ENCODE results near the gene AOPEP. TPM values are rescaled to one million over a fixed set of nuclear protein-coding genes. Genes with fewer than 3 reads are reported as not detected.

Gene AOPEP
- total RNA-seq, 2 experiments from 2014 or later = 8.9 to 9.5 TPM

GRCh38 chr9:95094002-95094401 is 367.5 kb downstream of the AOPEP start:
- POLR2A ChIA-PET = no interaction called here
- CTCF ChIA-PET = no interaction called here
- Mint-ChIP-seq H3K36me3 (ENCODE audit: low read depth) (no peaks in the 10 kb centered on the region), H3K4me1 (peaks cover 8% of the 10 kb centered on the region), H3K27me3 (no peaks in the 10 kb centered on the region), H3K27ac (no peak overlapping the region), H3K4me3 (no peak overlapping the region), H3K9me3 (ENCODE audit: low read depth) (no peaks in the 10 kb centered on the region)
- intact Hi-C loops (cut with DNase I, micrococcal nuclease) = no loop called here
- DNase-seq = no peak
- no peak for ATAC-seq

GRCh38 chr9:95095641-95096355 is 369.3 kb downstream of the AOPEP start:
- ChIA-PET CTCF (interaction anchor here (0.7 to 1.4 kb wide), 2 partner anchors 11 to 239 kb away, joined by 3 to 4 read pairs; no protein-coding TSS in a partner anchor), POLR2A (no interaction called here)
- no peaks in the 10 kb centered on the region for H3K9me3 Mint-ChIP-seq (ENCODE audit: low read depth)
- H3K27ac Mint-ChIP-seq = no peak overlapping the region
- H3K27me3 Mint-ChIP-seq = no peaks in the 10 kb centered on the region
- ATAC-seq (no peak), DNase-seq (no peak)
- no peak overlapping the region for H3K4me3 Mint-ChIP-seq
- peaks cover 8% of the 10 kb centered on the region for H3K4me1 Mint-ChIP-seq
- intact Hi-C loops (cut with DNase I, micrococcal nuclease) = no loop called here
- H3K36me3 Mint-ChIP-seq (ENCODE audit: low read depth) = no peaks in the 10 kb centered on the region

GRCh38 chr9:95096381-95096780 is 369.9 kb downstream of the AOPEP start:
- Mint-ChIP-seq H3K27ac (no peak overlapping the region), H3K4me3 (no peak overlapping the region)

GRCh38 chr9:95096807-95097206 is 370.3 kb downstream of the AOPEP start:
- CTCF ChIA-PET = interaction anchor here (0.7 kb wide), 1 partner anchor 240 kb away, joined by 3 read pairs; no protein-coding TSS in a partner anchor
- no peak for ATAC-seq

More at GRCh38 chr9:95096381-95096780, 369.9 kb downstream of the AOPEP start:
- ChIA-PET POLR2A (no interaction called here), CTCF (interaction anchor here (0.7 kb wide), 1 partner anchor 239 kb away, joined by 3 read pairs; no protein-coding TSS in a partner anchor)
- no peaks in the 10 kb centered on the region for H3K9me3 Mint-ChIP-seq (ENCODE audit: low read depth)
- intact Hi-C loops (cut with DNase I, micrococcal nuclease) = no loop called here
- peaks cover 8% of the 10 kb centered on the region for H3K4me1 Mint-ChIP-seq
- DNase-seq (no peak), ATAC-seq (no peak)
- H3K36me3 Mint-ChIP-seq (ENCODE audit: low read depth) = no peaks in the 10 kb centered on the region
- no peaks in the 10 kb centered on the region for H3K27me3 Mint-ChIP-seq

GRCh38 chr9:95097279-95097678 is 370.8 kb downstream of the AOPEP start:
- no peaks in the 10 kb centered on the region for H3K9me3 Mint-ChIP-seq (ENCODE audit: low read depth)
- H3K4me1 Mint-ChIP-seq = peaks cover 8% of the 10 kb centered on the region
- intact Hi-C loops (cut with DNase I, micrococcal nuclease) = no loop called here
- H3K27me3 Mint-ChIP-seq = no peaks in the 10 kb centered on the region
- POLR2A ChIA-PET = no interaction called here
- DNase-seq (no peak), ATAC-seq (no peak)
- H3K4me3 Mint-ChIP-seq = no peak overlapping the region
- CTCF ChIA-PET = no interaction called here
- no peaks in the 10 kb centered on the region for H3K36me3 Mint-ChIP-seq (ENCODE audit: low read depth)
- no peak overlapping the region for H3K27ac Mint-ChIP-seq

More at GRCh38 chr9:95096807-95097206, 370.3 kb downstream of the AOPEP start:
- no peak overlapping the region for H3K4me3 Mint-ChIP-seq
- H3K36me3 Mint-ChIP-seq (ENCODE audit: low read depth) = no peaks in the 10 kb centered on the region
- no peak for DNase-seq
- POLR2A ChIA-PET = no interaction called here
- intact Hi-C loops (cut with DNase I, micrococcal nuclease) = no loop called here
- H3K27me3 Mint-ChIP-seq = no peaks in the 10 kb centered on the region
- no peaks in the 10 kb centered on the region for H3K9me3 Mint-ChIP-seq (ENCODE audit: low read depth)
- H3K4me1 Mint-ChIP-seq = peaks cover 8% of the 10 kb centered on the region
- no peak overlapping the region for H3K27ac Mint-ChIP-seq

- intact Hi-C loops (cut with DNase I, micrococcal nuclease) = no loop called here
- no peaks in the 10 kb centered on the region for H3K36me3 Mint-ChIP-seq (ENCODE audit: low read depth)
- no peaks in the 10 kb centered on the region for H3K27me3 Mint-ChIP-seq
- ChIA-PET CTCF (no interaction called here), POLR2A (no interaction called here)
- no peak overlapping the region for H3K27ac Mint-ChIP-seq
- no peaks in the 10 kb centered on the region for H3K9me3 Mint-ChIP-seq (ENCODE audit: low read depth)
- no peaks in the 10 kb centered on the region for H3K4me1 Mint-ChIP-seq
- ATAC-seq = no peak
- no peak for DNase-seq
- H3K4me3 Mint-ChIP-seq = no peak overlapping the region
Observed at GRCh38 chr9:95098391-95098921, 372.0 kb downstream of the AOPEP start.

- DNase-seq = no peak
- Mint-ChIP-seq H3K4me1 (no peaks in the 10 kb centered on the region), H3K27ac (no peak overlapping the region), H3K27me3 (no peaks in the 10 kb centered on the region), H3K4me3 (no peak overlapping the region), H3K9me3 (ENCODE audit: low read depth) (no peaks in the 10 kb centered on the region), H3K36me3 (ENCODE audit: low read depth) (no peaks in the 10 kb centered on the region)
- ChIA-PET CTCF (no interaction called here), POLR2A (no interaction called here)
- intact Hi-C loops (cut with DNase I, micrococcal nuclease) = no loop called here
- no peak for ATAC-seq
Observed at GRCh38 chr9:95099321-95100070, 373.0 kb downstream of the AOPEP start.

GRCh38 chr9:95100071-95100627 is 373.6 kb downstream of the AOPEP start:
- ChIA-PET CTCF (no interaction called here), POLR2A (no interaction called here)
- no peaks in the 10 kb centered on the region for H3K9me3 Mint-ChIP-seq (ENCODE audit: low read depth)
- H3K4me3 Mint-ChIP-seq = no peak overlapping the region
- H3K36me3 Mint-ChIP-seq (ENCODE audit: low read depth) = no peaks in the 10 kb centered on the region
- no peak for ATAC-seq
- DNase-seq = no peak
- intact Hi-C loops (cut with DNase I, micrococcal nuclease) = no loop called here
- no peaks in the 10 kb centered on the region for H3K4me1 Mint-ChIP-seq
- no peaks in the 10 kb centered on the region for H3K27me3 Mint-ChIP-seq
- H3K27ac Mint-ChIP-seq = no peak overlapping the region

GRCh38 chr9:95101326-95101725 is 374.8 kb downstream of the AOPEP start:
- ChIA-PET CTCF (no interaction called here), POLR2A (no interaction called here)
- H3K27ac Mint-ChIP-seq = no peak overlapping the region

GRCh38 chr9:95102001-95102433 is 375.5 kb downstream of the AOPEP start:
- ChIA-PET CTCF (no interaction called here), POLR2A (no interaction called here)
- intact Hi-C loops (cut with DNase I, micrococcal nuclease) = no loop called here
- H3K27ac Mint-ChIP-seq = no peak overlapping the region
- no peak overlapping the region for H3K4me3 Mint-ChIP-seq
- DNase-seq = no peak
- no peaks in the 10 kb centered on the region for H3K4me1 Mint-ChIP-seq
- ATAC-seq = no peak
- H3K27me3 Mint-ChIP-seq = no peaks in the 10 kb centered on the region
- no peaks in the 10 kb centered on the region for H3K9me3 Mint-ChIP-seq (ENCODE audit: low read depth)
- peaks cover under 1% of the 10 kb centered on the region for H3K36me3 Mint-ChIP-seq (ENCODE audit: low read depth)

More at GRCh38 chr9:95101326-95101725, 374.8 kb downstream of the AOPEP start:
- DNase-seq (no peak), ATAC-seq (no peak)
- intact Hi-C loops (cut with DNase I, micrococcal nuclease) = no loop called here
- Mint-ChIP-seq H3K9me3 (ENCODE audit: low read depth) (no peaks in the 10 kb centered on the region), H3K27me3 (no peaks in the 10 kb centered on the region), H3K36me3 (ENCODE audit: low read depth) (no peaks in the 10 kb centered on the region), H3K4me3 (no peak overlapping the region), H3K4me1 (no peaks in the 10 kb centered on the region)

- Mint-ChIP-seq H3K4me3 (no peak overlapping the region), H3K9me3 (ENCODE audit: low read depth) (no peaks in the 10 kb centered on the region), H3K27me3 (no peaks in the 10 kb centered on the region), H3K27ac (no peak overlapping the region), H3K36me3 (ENCODE audit: low read depth) (peaks cover 2% of the 10 kb centered on the region), H3K4me1 (no peaks in the 10 kb centered on the region)
- intact Hi-C loops (cut with DNase I, micrococcal nuclease) = no loop called here
- ChIA-PET CTCF (interaction anchor here (0.8 kb wide), 1 partner anchor 413 kb away, joined by 3 read pairs; no protein-coding TSS in a partner anchor), POLR2A (no interaction called here)
- DNase-seq = no peak
- no peak for ATAC-seq
Observed at GRCh38 chr9:95102572-95102971, 376.1 kb downstream of the AOPEP start.

Data from activated CD4-positive, alpha-beta T cell treated with anti-CD3 and anti-CD28 coated beads for 36 hours (primary cell).